Tibial artery (tissue), 4 donors: Measurements from ENCODE around the gene RHOA.

Experiments used
- DNase-seq, 2 donors: peaks; one replicate each; pipeline ENCODE4 v3.0.0-alpha.2; 2019
- H3K27ac ChIP-seq, 2 donors: fragments of 200-600 bp; sonication (generic) in 1 of 2; 1 replicate in 1 of 2; 2 replicates in 1 of 2; pipeline ENCODE4 v1.5.1; 2018 to 2019; ENCODE audit warnings: mild to moderate bottlenecking in 1 of 2
- H3K27me3 ChIP-seq, 2 donors: fragments of 200-600 bp; sonication (generic) in 1 of 2; one replicate each; pipeline versions ENCODE4 v1.5.1 to v1.6.0; 2016 to 2019
- H3K36me3 ChIP-seq, 3 donors: fragments of 200-600 bp; sonication (generic) in 2 of 3; one replicate each; pipeline ENCODE4 v1.5.1; 2016 to 2019; ENCODE audit warnings: mild to moderate bottlenecking in 2 of 3
- H3K4me1 ChIP-seq, 4 donors: fragments of 200-600 bp; sonication (generic) in 2 of 4; 1 replicate in 3 of 4; 2 replicates in 1 of 4; pipeline ENCODE4 v1.5.1; 2016 to 2019
- H3K4me3 ChIP-seq, 2 donors: fragments of 200-600 bp; sonication (generic) in 1 of 2; 1 replicate in 1 of 2; 2 replicates in 1 of 2; pipeline ENCODE4 v1.5.1; 2018 to 2019; ENCODE audit warnings: mild to moderate bottlenecking in 2 of 2
- H3K9me3 ChIP-seq, 3 donors: fragments of 200-600 bp; sonication (generic) in 1 of 3; one replicate each; pipeline ENCODE4 v1.5.1; 2016 to 2019
- CTCF ChIP-seq, 2 experiments: fragments of 200-600 bp in 1 of 2; fragments of 450-650 bp in 1 of 2; IDR thresholded peaks; one replicate each; pipeline ENCODE4 v1.5.1; 2017 to 2019; ENCODE audit warnings: antibody characterized with exemption in 2 of 2, mild to moderate bottlenecking in 1 of 2, moderate library complexity in 1 of 2
- intact Hi-C: fragments of 100-400 bp; cut with DNase I; formaldehyde crosslinking; loops from one replicate; pipeline ENCODE4 v1.15.0; 2023; ENCODE audit warnings: low total_unique reads

Gene RHOA

DNA sequence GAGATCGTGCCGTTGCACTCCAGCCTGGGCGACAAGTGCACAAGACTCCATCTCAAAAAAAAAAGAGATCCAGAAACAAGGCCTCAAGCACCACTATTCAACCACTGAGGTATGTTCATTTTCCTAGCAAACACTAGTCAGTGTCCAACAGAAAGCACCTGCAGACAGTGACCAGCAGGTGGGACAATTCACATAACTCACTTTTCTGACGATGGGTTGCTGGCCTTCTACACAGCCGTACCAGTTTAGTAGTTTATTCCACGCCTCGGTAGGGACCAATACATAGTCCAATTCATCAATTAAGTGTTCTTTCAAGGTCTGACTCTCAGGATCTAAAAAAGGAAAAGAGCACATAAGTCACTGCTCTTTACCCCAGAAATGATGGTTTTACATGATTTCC lies 84.3 kb downstream of the RHOA start:
- H3K4me3 ChIP-seq: no peak overlapping the region
- TF ChIP-seq CTCF (IDR thresholded peaks at IDR 0.05): no peak
- intact Hi-C loops: no loop called here
- H3K4me1 ChIP-seq: no peaks in the 10 kb centered on the region
- no peak for DNase-seq
- no peak overlapping the region for H3K27ac ChIP-seq
- H3K36me3 ChIP-seq: peaks cover 62 to 99% (median 85%) of the 10 kb centered on the region in 3 donors
- no peaks in the 10 kb centered on the region for H3K27me3 ChIP-seq
- H3K9me3 ChIP-seq: no peaks in the 10 kb centered on the region

DNA sequence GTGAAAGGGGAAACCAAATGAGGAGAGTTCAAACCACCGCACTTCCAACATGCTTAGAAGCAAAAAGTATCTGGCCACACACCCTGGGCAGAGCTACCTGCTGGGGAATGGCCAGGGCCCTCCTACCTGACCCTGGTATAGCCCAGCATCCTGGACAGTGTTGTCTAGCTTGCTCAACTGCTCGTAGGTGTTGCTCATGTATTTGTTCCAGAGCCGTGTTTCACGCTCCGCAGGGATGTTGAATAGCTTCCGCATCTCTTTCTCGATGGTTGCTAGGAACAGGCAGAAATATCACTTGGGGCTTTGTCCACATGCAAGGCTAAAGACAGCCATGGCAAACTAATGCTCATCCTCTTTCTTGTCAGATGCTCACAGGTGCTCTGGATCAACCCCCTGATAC lies 87.0 kb downstream of the RHOA start:
- peaks cover 67 to 99% (median 81%) of the 10 kb centered on the region in 3 donors for H3K36me3 ChIP-seq
- no peak for DNase-seq

DNA sequence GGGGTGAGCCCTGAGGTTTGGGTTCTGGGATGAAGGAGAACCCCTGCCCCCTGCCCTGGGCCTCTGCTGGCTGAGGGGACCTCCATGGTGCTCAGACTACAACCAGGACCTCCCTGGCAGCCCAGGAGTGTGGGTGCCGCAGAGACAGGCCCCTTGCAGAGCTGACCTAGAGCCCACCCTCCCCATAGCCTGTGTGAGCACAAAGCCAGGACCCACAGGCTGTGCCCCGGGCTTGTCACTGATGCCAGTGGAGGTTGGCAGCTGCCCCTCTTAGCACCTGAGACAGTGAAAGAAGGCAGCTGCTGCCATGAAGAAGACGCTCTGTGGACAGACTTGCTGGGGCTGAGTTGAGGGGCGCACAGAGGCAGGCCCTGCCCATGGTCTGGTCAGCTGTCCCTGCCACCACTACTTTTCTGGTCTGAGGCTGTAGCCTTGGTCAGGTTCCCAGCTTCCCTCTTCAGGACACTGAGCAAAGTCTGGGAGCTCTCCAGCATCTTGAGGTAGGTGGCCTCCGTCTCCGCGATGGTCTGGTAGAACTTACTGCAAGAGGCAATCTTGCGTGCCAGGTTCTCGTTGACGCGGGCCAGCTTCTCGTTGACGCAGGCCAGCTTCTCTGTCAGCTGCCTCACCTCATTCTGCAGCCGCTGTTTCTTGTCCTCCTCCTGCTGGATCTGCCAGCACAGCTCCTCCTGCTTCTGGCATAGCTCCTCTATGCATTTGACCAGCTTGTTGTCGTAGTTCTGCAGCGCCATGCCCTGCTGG lies 94.9 kb downstream of the RHOA start:
- Histone ChIP-seq H3K27me3 (no peaks in the 10 kb centered on the region), H3K36me3 (peaks cover 40 to 94% (median 75%) of the 10 kb centered on the region in 3 donors), H3K9me3 (no peaks in the 10 kb centered on the region), H3K4me3 (no peak overlapping the region), H3K27ac (no peak overlapping the region), H3K4me1 (peaks cover 0 to 6% (median 0%) of the 10 kb centered on the region in 4 donors)
- intact Hi-C loops: no loop called here
- no peak for TF ChIP-seq CTCF (IDR thresholded peaks at IDR 0.05)
- DNase-seq: no peak

More for the DNA sequence above, 87.0 kb downstream of the RHOA start:
- TF ChIP-seq CTCF (IDR thresholded peaks at IDR 0.05): no peak
- Histone ChIP-seq H3K27ac (no peak overlapping the region), H3K4me3 (no peak overlapping the region), H3K4me1 (no peaks in the 10 kb centered on the region), H3K9me3 (no peaks in the 10 kb centered on the region), H3K27me3 (no peaks in the 10 kb centered on the region)
- intact Hi-C loops: no loop called here

GRCh38 chr3:49313896-49314688 lies 97.7 kb downstream of the RHOA start:
- H3K27ac ChIP-seq: no peak overlapping the region
- no peak for DNase-seq
- H3K4me3 ChIP-seq: no peak overlapping the region
- H3K4me1 ChIP-seq: peaks cover 0 to 6% (median 0%) of the 10 kb centered on the region in 4 donors
- TF ChIP-seq CTCF (IDR thresholded peaks at IDR 0.05): no peak
- H3K36me3 ChIP-seq: peaks cover 43 to 94% (median 78%) of the 10 kb centered on the region in 3 donors
- H3K9me3 ChIP-seq: no peaks in the 10 kb centered on the region
- intact Hi-C loops: no loop called here
- H3K27me3 ChIP-seq: no peaks in the 10 kb centered on the region

GRCh38 chr3:49311283-49311682 lies 100.5 kb downstream of the RHOA start:
- Histone ChIP-seq H3K4me1 (peaks cover 0 to 6% (median 0%) of the 10 kb centered on the region in 4 donors), H3K9me3 (no peaks in the 10 kb centered on the region), H3K27ac (no peak overlapping the region), H3K36me3 (peaks cover 33 to 96% (median 80%) of the 10 kb centered on the region in 3 donors), H3K4me3 (no peak overlapping the region), H3K27me3 (no peaks in the 10 kb centered on the region)
- no peak for TF ChIP-seq CTCF (IDR thresholded peaks at IDR 0.05)
- intact Hi-C loops: no loop called here
- no peak for DNase-seq
